ENCODE data around the gene CDK9.
"Not testable (repeated sequence)": the region's sequence is repeated elsewhere in the genome, so short reads cannot be mapped to it uniquely, and the experiment has no call there.

CDK9 gene

DNA sequence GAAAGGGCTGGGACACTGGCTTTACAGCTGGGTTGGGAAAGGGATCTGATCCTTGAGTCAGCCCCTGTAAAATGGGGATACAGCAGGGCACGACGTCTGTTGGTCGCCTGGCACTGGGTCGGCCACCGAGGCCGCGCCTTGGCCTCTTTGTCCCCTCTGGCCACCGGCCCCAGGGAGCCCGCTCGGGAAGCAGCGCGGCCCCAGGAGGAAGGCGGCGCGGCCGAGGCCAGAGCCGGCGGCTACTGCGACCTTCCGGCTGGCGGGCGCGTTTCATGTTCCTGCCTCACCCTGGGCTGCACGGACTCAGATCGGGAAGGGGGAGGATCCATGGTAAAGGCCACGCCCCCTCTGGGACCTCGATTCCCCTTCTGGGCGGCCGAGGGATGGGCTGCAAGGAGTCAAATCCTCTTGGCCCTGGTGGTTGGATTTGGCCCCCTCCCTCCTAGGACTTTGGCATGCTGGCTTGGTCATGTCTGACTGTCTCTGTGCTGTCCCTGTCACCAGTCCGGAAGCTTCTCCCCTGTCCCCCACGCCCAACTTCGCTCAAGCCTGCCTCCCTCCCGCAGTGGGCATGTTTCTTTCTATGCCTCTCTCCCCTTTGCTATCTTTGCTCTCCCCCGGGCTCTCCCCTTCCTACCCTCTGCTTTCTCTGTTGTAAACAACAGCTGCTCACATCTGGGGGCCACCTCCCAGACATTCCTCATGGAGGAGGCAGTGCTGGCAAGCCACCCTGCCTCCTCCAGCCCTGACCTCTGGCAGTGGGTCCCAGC, 42.6 kb downstream of the CDK9 start:
- DNase-seq: no peak

DNA sequence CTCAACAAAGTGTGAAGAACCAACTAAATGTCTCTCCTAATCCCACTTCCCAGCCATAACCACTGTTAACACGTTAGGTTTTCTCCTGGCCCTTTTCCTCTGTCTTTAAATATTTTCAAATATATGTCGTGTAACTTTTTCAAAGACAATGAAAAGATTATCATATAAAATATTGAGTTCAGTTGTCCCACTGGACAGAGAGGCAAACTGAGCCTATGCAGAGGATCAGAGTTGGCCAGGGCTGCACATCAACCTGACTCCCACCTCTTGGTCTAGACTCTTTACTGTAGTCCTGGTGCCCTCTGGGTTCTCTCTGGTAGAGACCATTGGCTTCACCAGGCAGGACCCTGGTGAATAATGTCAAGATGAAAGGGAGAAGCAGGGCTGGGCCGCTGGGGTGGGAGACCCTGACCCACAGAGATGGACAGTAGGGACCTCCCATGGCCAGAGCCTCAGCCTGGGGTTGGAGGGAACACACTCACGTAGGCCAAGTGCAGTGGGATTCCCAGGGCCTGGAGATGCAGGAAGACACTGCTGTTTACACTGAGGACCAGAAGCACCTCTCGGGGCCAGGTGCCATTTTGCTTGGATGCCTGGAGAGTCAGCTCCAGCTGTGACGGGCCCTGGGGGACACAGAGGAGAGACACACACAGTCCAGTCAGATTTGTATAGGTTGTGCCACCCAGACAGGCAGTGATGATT, 43.5 kb downstream of the CDK9 start:
- DNase-seq: no peak

DNA sequence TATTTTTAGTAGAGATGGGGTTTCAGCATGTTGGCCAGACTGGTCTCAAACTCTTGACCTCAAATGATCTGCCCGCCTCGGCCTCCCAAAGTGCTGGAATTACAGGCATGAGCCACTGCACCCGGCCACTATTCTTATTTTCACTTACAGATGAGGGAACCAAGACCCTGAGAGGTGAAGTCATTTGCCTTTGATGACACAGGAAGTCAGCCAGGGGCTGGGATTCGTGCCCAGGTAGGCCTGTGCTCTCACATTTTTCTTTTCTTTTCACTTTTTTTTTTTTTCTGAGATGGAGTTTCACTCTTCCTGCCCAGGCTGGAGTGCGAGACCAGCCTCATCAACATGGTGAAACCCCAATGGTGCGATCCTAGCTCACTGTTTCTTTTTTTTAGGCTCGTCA, 46.4 kb downstream of the CDK9 start:
- DNase-seq: no peak

DNA sequence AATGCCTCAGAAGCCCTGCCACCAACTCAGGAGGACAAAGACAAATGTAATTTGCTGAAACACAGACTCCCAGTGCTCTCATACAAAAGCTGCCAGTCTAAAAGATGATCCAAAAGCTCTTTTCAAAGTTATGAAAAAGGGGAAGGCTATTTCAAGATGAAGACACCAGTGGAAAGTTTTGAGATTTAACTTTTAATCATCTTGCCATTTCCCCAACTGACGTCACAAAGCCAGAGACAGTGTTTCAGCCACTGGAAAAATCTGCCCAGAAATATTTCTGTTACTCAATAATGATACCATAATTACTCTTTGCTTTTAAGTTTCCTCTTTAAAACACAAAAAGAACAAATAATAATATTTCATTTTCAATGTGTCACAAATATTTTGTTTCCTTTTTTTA, 47.7 kb downstream of the CDK9 start:
- no peak for DNase-seq

DNA sequence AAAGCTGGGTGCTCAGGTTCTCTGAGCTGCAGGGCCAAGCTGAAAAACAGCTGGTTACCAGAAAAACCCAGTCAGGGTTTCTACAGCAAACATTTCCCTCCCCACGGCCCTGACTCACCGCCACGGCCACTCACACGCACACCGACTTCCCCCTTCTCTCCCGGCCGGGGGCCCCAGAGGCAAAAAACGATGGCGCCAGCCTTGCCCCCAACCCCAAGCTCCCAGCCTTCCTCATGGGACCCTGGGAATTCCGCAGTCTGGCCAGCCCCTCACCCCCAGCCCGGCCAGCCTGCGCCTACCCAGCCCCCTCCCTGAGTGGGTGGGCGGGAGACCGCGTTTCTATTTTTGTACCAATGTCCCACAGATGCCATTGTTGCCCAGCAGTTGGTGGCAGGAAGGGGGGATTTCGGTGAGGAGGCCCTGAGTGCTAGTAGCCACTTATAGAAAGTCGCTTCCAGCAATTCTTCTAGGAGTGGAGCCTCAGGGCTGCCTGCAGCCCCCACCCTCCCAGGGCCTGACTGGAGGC, 50.2 kb downstream of the CDK9 start:
- DNase-seq: no peak

DNA sequence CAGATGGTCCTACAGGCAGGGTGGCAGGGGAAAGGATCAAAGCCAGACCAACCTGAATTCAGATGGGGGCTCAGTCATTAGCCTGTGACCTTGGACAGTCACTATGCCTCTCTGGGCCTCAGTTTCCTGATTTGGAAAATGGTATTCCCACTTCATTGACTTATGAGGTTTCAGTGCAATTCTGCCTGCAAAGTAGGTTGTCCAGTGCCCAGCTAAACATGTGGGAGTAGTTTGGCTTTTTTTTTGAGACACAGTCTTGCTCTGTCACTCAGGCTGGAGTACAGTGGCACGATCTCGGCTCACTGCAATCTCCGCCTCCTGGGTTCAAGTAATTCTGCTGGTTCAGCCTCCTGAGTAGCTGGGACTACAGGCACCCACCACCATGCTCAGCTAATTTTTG, 50.7 kb downstream of the CDK9 start:
- DNase-seq: not testable (repeated sequence)

DNA sequence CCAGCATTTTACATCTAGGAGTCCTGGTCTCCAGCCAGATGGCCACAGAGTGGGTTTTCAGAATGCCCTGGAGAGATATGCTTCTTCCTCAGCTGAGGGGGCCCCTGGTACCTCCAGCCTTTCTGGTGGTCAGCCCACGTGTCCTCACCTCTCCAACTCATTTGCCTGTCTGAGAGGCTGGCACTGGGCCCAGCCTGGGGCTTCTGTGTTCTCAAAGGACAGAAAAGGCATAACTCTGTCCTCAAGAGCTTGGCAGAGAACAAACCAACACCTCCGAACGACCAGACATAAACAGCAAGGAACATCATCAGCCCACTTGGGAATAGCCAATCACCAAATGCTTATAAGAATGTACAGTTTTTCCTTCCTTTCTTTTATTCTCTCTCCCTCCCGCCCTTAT, 51.5 kb downstream of the CDK9 start:
- DNase-seq: peak; percentile 86

DNA sequence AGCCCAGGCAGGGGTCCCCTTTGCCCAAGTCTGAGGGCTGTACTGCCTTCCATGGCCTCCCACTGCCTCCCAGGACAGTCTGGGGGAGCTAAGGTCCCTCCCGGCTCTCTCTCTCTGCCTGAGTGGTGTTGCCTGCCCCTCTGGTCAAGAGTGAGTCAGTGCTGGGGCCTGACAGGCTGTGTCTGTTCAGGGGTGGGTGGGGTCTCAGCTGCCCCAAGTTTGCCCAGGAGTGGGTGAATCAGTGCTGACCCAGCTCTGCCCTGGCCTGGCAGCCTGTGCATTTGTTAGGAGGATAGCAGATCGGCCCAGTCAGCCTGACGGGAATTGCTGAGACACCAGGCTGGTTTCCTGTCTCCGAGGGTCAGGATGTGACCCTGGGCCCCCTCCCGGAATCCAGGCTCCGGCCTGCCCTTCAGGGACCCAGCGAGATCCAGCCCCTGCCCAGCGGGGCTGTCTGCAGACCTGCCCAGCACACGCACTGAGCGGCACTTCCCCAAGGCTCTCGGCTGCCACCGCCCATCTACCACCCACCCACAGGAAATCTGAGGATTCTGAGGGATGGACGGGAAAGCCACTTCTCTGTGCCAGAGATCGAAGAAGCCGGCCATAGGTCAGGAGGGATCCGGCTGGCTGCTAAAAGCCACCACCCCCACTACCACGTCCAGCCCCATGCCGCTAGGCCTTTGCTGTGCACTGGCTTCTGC, 52.7 kb downstream of the CDK9 start:
- no peak for DNase-seq
